CD14-positive monocyte (primary cell): ENCODE measurements around the gene TALDO1. TPM values are rescaled to one million over a fixed set of nuclear protein-coding genes. Genes with fewer than 3 reads are reported as not detected.

Experiments used
- DNase-seq, 3 donors: peaks; one replicate each; pipeline ENCODE4 v3.0.0-alpha.2; 2011 to 2022
- H2AFZ ChIP-seq: 2 replicates; pipeline ENCODE4 v1.6.0; 2012; ENCODE audit warnings: mild to moderate bottlenecking, low read depth, low read length, inconsistent platforms; ENCODE audit not compliant: insufficient read depth, poor library complexity, severe bottlenecking
- H3K27ac ChIP-seq, 2 donors: 1 replicate in 1 of 2; 2 replicates in 1 of 2; pipeline ENCODE4 v1.5.1; 2012 to 2013; ENCODE audit warnings: low read length in 2 of 2, control low read depth in 1 of 2, inconsistent platforms in 1 of 2, low read depth in 1 of 2, mild to moderate bottlenecking in 1 of 2
- H3K27me3 ChIP-seq, 2 donors: one replicate each; pipeline versions ENCODE4 v1.6.0 to v1.6.1; 2011 to 2013; ENCODE audit warnings: low read length in 2 of 2; ENCODE audit not compliant: control insufficient read depth in 2 of 2, insufficient read depth in 2 of 2
- H3K36me3 ChIP-seq, 2 donors: replicated peaks in 1 of 2; 1 replicate in 1 of 2; 2 replicates in 1 of 2; pipeline versions ENCODE4 v1.5.1 to v1.6.1; 2012 to 2013; ENCODE audit warnings: low read length in 2 of 2, control low read depth in 1 of 2, inconsistent platforms in 1 of 2, mild to moderate bottlenecking in 1 of 2; ENCODE audit not compliant: insufficient read depth in 2 of 2, control insufficient read depth in 1 of 2
- H3K4me1 ChIP-seq, 2 donors: 1 replicate in 1 of 2; 2 replicates in 1 of 2; pipeline versions ENCODE4 v1.5.1 to v1.6.1; 2012 to 2013; ENCODE audit warnings: low read length in 2 of 2, control low read depth in 1 of 2, inconsistent platforms in 1 of 2, mild to moderate bottlenecking in 1 of 2, moderate library complexity in 1 of 2; ENCODE audit not compliant: insufficient read depth in 2 of 2, control insufficient read depth in 1 of 2
- H3K4me2 ChIP-seq: replicated peaks from 2 replicates; pipeline ENCODE3; 2012; ENCODE audit warnings: low read length, moderate library complexity, mild to moderate bottlenecking; ENCODE audit not compliant: poor library complexity, severe bottlenecking; ENCODE audit errors: extremely low read depth
- H3K4me3 ChIP-seq, 3 experiments: fragments of 200-600 bp in 1 of 3; sonication (generic) in 1 of 3; replicated peaks in 1 of 3; 1 replicate in 2 of 3; 2 replicates in 1 of 3; pipeline ENCODE4 v1.5.1; 2011 to 2013; ENCODE audit warnings: low read length in 3 of 3, mild to moderate bottlenecking in 3 of 3, control low read depth in 2 of 3, low read depth in 2 of 3, inconsistent platforms in 1 of 3, moderate library complexity in 1 of 3
- H3K79me2 ChIP-seq: 2 replicates; pipeline ENCODE4 v1.6.0; 2012; ENCODE audit warnings: mild to moderate bottlenecking, control low read depth, inconsistent platforms, low read length, moderate library complexity; ENCODE audit not compliant: insufficient read depth
- H3K9ac ChIP-seq: 2 replicates; pipeline ENCODE4 v1.6.0; 2017; ENCODE audit warnings: low read length, mild to moderate bottlenecking; ENCODE audit not compliant: insufficient read depth, poor library complexity, severe bottlenecking
- H3K9me3 ChIP-seq, 2 donors: replicated peaks in 1 of 2; 1 replicate in 1 of 2; 2 replicates in 1 of 2; pipeline versions ENCODE4 v1.5.1 to v1.6.1; 2012 to 2013; ENCODE audit warnings: low read length in 2 of 2, control low read depth in 1 of 2; ENCODE audit not compliant: control insufficient read depth in 1 of 2, insufficient read depth in 1 of 2
- H4K20me1 ChIP-seq: 2 replicates; pipeline ENCODE4 v1.6.0; 2012; ENCODE audit warnings: mild to moderate bottlenecking, low read length, control low read depth, moderate library complexity; ENCODE audit not compliant: insufficient read depth
- H3K27ac Mint-ChIP-seq, 7 donors: one replicate each; pipeline ENCODE4 v1.8.0; 2020; ENCODE audit warnings: mild to moderate bottlenecking in 7 of 7, mixed read lengths in 7 of 7, moderate library complexity in 6 of 7, inconsistent platforms in 2 of 7
- H3K27me3 Mint-ChIP-seq, 3 donors: one replicate each; pipeline ENCODE4 v1.8.0; 2021 to 2022; ENCODE audit warnings: low read depth in 3 of 3, mild to moderate bottlenecking in 3 of 3, mixed read lengths in 3 of 3, moderate library complexity in 3 of 3, inconsistent platforms in 1 of 3
- H3K36me3 Mint-ChIP-seq, 2 donors: one replicate each; pipeline ENCODE4 v1.8.0; 2020; ENCODE audit warnings: mixed read lengths in 2 of 2, inconsistent platforms in 1 of 2, mild to moderate bottlenecking in 1 of 2
- H3K4me1 Mint-ChIP-seq: one replicate; pipeline ENCODE4 v1.8.0; 2020; ENCODE audit warnings: mild to moderate bottlenecking, mixed read lengths
- H3K4me3 Mint-ChIP-seq, 2 donors: one replicate each; pipeline ENCODE4 v1.8.0; 2020; ENCODE audit warnings: mild to moderate bottlenecking in 2 of 2, mixed read lengths in 2 of 2, moderate library complexity in 1 of 2
- H3K9me3 Mint-ChIP-seq, 7 donors: one replicate each; pipeline ENCODE4 v1.8.0; 2020 to 2022; ENCODE audit warnings: mixed read lengths in 7 of 7, mild to moderate bottlenecking in 6 of 7, moderate library complexity in 6 of 7, inconsistent platforms in 2 of 7
- CTCF ChIP-seq: fragments of 200-600 bp; IDR thresholded peaks from one replicate; pipeline ENCODE4 v1.8.0; 2022; ENCODE audit warnings: antibody characterized with exemption, mild to moderate bottlenecking
- WGBS: methylation state at CpG from one replicate; pipeline ENCODE4 v1.1.5; 2013; ENCODE audit warnings: missing lambda C conversion rate; ENCODE audit not compliant: insufficient coverage; 5-methylcytosine and 5-hydroxymethylcytosine counted together
- intact Hi-C, 2 donors: fragments of 100-400 bp; cut with micrococcal nuclease; formaldehyde crosslinking; loops; one replicate each; pipeline versions ENCODE4 v1.15.0 to v1.15.1; 2023
- polyA plus RNA-seq, 3 donors: library from polyadenylated mRNA; depleted of rRNA in 1 of 3; unstranded in 2 of 3; stranded (reverse) in 1 of 3; fragments of 300-500 nt in 2 of 3; fragments of >200 nt in 1 of 3; fragmentation: Illumina TruSeq in 2 of 3; gene quantifications; 1 replicate in 2 of 3; 2 replicates in 1 of 3; pipeline ENCODE4 v1.2.3, GENCODE V29; 2012 to 2021

TALDO1 gene
- polyA plus RNA-seq, 3 donors: 502 to 1,249 (median 1,224) TPM

DNA sequence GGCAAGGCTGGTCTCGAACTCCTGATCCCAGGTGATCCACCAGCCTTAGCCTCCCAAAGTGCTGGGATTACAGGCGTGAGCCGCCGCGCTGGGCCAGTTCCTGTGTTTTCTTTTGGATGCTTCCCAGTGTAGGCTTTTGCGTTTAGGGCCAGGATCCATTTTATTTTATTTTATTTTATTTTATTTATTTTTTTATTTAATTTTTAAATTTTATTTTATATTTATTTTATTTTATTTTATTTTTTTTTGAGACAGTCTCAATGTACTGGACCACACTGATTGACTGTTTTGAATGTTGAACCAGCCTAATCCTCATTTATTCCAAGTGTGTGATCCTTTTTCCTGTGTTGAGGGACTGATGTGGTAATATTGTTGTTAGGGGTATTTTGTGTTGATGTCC lies 32.8 kb upstream of the TALDO1 start:
- Histone ChIP-seq H3K4me1 (peaks cover 0 to 2% of the 10 kb centered on the region in 2 donors), H4K20me1 (no peaks in the 10 kb centered on the region), H3K36me3 (no peaks in the 10 kb centered on the region), H3K4me3 (no peak overlapping the region), H3K9me3 (no peaks in the 10 kb centered on the region), H3K9ac (no peak overlapping the region), H2AFZ (no peak overlapping the region), H3K27ac (no peak overlapping the region), H3K27me3 (peaks cover 0 to 25% of the 10 kb centered on the region in 2 donors), H3K79me2 (no peaks in the 10 kb centered on the region), H3K4me2 (no peak overlapping the region)
- Mint-ChIP-seq H3K4me3 (peak overlapping the region in 1 of 2 donors; percentile 58), H3K27ac (no peak overlapping the region), H3K9me3 (peaks cover 0 to 6% (median 3%) of the 10 kb centered on the region in 7 donors), H3K4me1 (peaks cover 11% of the 10 kb centered on the region), H3K27me3 (peaks cover 49 to 79% (median 50%) of the 10 kb centered on the region in 3 donors), H3K36me3 (peaks cover 0 to under 1% of the 10 kb centered on the region in 2 donors)
- no peak for DNase-seq
- WGBS: 100% methylated on average over 1 of the region's 6 CpGs
- no peak for TF ChIP-seq CTCF
- intact Hi-C loops: no loop called here

DNA sequence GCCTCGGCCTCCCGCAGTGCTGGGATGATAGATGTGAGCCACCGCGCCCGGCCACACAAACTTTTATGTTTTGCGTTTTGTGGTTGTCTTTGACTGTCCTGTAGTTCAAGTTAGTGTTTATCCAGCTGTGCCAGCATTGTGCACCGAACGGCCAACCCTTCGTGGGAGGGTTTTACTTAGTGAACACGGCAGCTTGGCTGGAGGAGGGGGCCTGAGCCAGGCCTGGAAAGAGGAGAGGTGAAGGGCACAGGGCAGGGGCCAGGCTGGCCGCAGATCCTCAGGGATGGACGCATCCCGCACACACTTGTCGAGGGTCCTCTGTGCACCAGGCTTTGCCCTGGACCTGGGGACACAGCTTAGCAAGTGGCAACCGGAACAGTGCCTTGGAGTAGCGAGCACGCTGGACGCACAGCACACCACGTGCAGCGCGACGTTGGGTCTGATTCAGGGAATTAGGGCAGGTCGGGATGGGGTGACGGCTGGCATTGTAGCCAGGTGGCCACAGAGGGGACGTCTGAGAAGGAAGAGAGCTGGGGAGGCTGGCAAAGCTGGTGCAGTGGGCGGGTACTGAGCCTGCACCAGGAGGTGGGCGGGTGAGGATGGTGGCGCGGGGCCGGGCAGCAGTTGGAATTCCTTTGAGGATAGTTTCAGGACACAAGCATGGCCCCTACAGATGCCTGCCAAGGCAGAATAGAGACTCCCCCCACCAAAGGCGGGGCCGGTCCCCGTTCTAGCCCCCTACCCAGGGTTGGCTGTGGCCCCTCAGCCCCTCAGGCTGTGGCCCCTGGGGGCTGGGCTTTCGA lies 27.8 kb upstream of the TALDO1 start:
- H3K4me2 ChIP-seq: no peak overlapping the region
- H3K9ac ChIP-seq: no peak overlapping the region
- no peaks in the 10 kb centered on the region for H3K79me2 ChIP-seq
- no peak for TF ChIP-seq CTCF
- Mint-ChIP-seq H3K27ac (no peak overlapping the region), H3K9me3 (peaks cover 0 to 30% (median 5%) of the 10 kb centered on the region in 7 donors), H3K4me3 (peak overlapping the region; percentile 28 to 82), H3K4me1 (peaks cover 11% of the 10 kb centered on the region), H3K36me3 (peaks cover 0 to 1% of the 10 kb centered on the region in 2 donors), H3K27me3 (peaks cover 48 to 76% (median 55%) of the 10 kb centered on the region in 3 donors)
- H3K9me3 ChIP-seq: peaks cover 0 to 5% of the 10 kb centered on the region in 2 donors
- H3K4me3 ChIP-seq: no peak overlapping the region
- no peaks in the 10 kb centered on the region for H4K20me1 ChIP-seq
- no peak overlapping the region for H3K27ac ChIP-seq
- peaks cover 20 to 29% of the 10 kb centered on the region in 2 donors for H3K4me1 ChIP-seq
- no peaks in the 10 kb centered on the region for H3K36me3 ChIP-seq
- intact Hi-C loops: loop anchor here in 1 of 2 donors (5.0 kb wide), 1 partner anchor 57 kb away; no protein-coding TSS in a partner anchor
- peaks cover 0 to 36% of the 10 kb centered on the region in 2 donors for H3K27me3 ChIP-seq
- DNase-seq: no peak
- H2AFZ ChIP-seq: no peak overlapping the region
- 87% methylated on average over 32 of the region's 34 CpGs for WGBS
